ENCODE data around the gene LRRK2. TPM values are rescaled to one million over a fixed set of nuclear protein-coding genes. Genes with fewer than 3 reads are reported as not detected.
"Not testable (repeated sequence)": the region's sequence is repeated elsewhere in the genome, so short reads cannot be mapped to it uniquely, and the experiment has no call there.

Gene LRRK2
- total RNA-seq, 2 donors from 2014 or later, result 1.2 to 1.9 TPM

- Mint-ChIP-seq H3K9me3 (no peaks in the 10 kb centered on the region), H3K27ac (no peak overlapping the region), H3K36me3 (ENCODE audit: low read depth) (no peaks in the 10 kb centered on the region), H3K4me3 (no peak overlapping the region), H3K27me3 (ENCODE audit: insufficient read depth) (no peaks in the 10 kb centered on the region), H3K4me1 (no peaks in the 10 kb centered on the region)
- DNase-seq, result no peak
- Histone ChIP-seq H3K27ac (ENCODE audit: low read depth, low read length) (no peak overlapping the region), H3K9ac (ENCODE audit: extremely low read depth, low read length, poor library complexity, severe bottlenecking) (no peak overlapping the region), H3K4me1 (ENCODE audit: control insufficient read depth, insufficient read depth, low read length) (no peaks in the 10 kb centered on the region), H3K27me3 (ENCODE audit: control insufficient read depth, insufficient read depth, low read length, poor library complexity, severe bottlenecking) (no peaks in the 10 kb centered on the region), H3K36me3 (ENCODE audit: control insufficient read depth, insufficient read depth, low read length) (no peaks in the 10 kb centered on the region), H3K4me3 (ENCODE audit: low read length) (no peak overlapping the region), H3K9me3 (ENCODE audit: control insufficient read depth, low read length) (no peaks in the 10 kb centered on the region)
- TF ChIP-seq, protein P1, sequence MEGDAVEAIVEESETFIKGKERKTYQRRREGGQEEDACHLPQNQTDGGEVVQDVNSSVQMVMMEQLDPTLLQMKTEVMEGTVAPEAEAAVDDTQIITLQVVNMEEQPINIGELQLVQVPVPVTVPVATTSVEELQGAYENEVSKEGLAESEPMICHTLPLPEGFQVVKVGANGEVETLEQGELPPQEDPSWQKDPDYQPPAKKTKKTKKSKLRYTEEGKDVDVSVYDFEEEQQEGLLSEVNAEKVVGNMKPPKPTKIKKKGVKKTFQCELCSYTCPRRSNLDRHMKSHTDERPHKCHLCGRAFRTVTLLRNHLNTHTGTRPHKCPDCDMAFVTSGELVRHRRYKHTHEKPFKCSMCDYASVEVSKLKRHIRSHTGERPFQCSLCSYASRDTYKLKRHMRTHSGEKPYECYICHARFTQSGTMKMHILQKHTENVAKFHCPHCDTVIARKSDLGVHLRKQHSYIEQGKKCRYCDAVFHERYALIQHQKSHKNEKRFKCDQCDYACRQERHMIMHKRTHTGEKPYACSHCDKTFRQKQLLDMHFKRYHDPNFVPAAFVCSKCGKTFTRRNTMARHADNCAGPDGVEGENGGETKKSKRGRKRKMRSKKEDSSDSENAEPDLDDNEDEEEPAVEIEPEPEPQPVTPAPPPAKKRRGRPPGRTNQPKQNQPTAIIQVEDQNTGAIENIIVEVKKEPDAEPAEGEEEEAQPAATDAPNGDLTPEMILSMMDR (conservative IDR thresholded peaks at IDR 0.05), result no peak
- WGBS, 2 experiments (ENCODE audit: insufficient coverage in 1 of 2, insufficient read length in 1 of 2), result 95% methylated on average over 4 of the region's 5 CpGs; no CpG with 5 or more reads in 1 of the 2 experiments
Observed at GRCh38 chr12:40376533-40377267, 151.9 kb downstream of the LRRK2 start.

GRCh38 chr12:40378691-40379090 is 153.9 kb downstream of the LRRK2 start:
- Mint-ChIP-seq H3K9me3 (no peaks in the 10 kb centered on the region), H3K36me3 (ENCODE audit: low read depth) (no peaks in the 10 kb centered on the region), H3K27me3 (ENCODE audit: insufficient read depth) (no peaks in the 10 kb centered on the region), H3K4me1 (no peaks in the 10 kb centered on the region), H3K4me3 (no peak overlapping the region), H3K27ac (no peak overlapping the region)
- 100% methylated on average over 1 of the region's 1 CpG; no CpG with 5 or more reads in 1 of the 2 experiments for WGBS, 2 experiments (ENCODE audit: insufficient coverage in 1 of 2, insufficient read length in 1 of 2)
- Histone ChIP-seq H3K4me1 (ENCODE audit: control insufficient read depth, insufficient read depth, low read length) (no peaks in the 10 kb centered on the region), H3K27me3 (ENCODE audit: control insufficient read depth, insufficient read depth, low read length, poor library complexity, severe bottlenecking) (no peaks in the 10 kb centered on the region), H3K27ac (ENCODE audit: low read depth, low read length) (no peak overlapping the region), H3K36me3 (ENCODE audit: control insufficient read depth, insufficient read depth, low read length) (no peaks in the 10 kb centered on the region), H3K9me3 (ENCODE audit: control insufficient read depth, low read length) (no peaks in the 10 kb centered on the region), H3K9ac (ENCODE audit: extremely low read depth, low read length, poor library complexity, severe bottlenecking) (no peak overlapping the region), H3K4me3 (ENCODE audit: low read length) (no peak overlapping the region)
- no peak for DNase-seq
- TF ChIP-seq, protein P1 (conservative IDR thresholded peaks at IDR 0.05), result no peak

GRCh38 chr12:40382217-40382616 is 157.4 kb downstream of the LRRK2 start:
- Mint-ChIP-seq H3K9me3 (no peaks in the 10 kb centered on the region), H3K27ac (no peak overlapping the region), H3K36me3 (ENCODE audit: low read depth) (no peaks in the 10 kb centered on the region), H3K4me1 (no peaks in the 10 kb centered on the region), H3K27me3 (ENCODE audit: insufficient read depth) (no peaks in the 10 kb centered on the region), H3K4me3 (no peak overlapping the region)
- no peaks in the 10 kb centered on the region for H3K27me3 ChIP-seq (ENCODE audit: control insufficient read depth, insufficient read depth, low read length, poor library complexity, severe bottlenecking)
- DNase-seq, result no peak
- peak overlapping the region; percentile 45 for H3K4me3 ChIP-seq (ENCODE audit: low read length)
- no peak overlapping the region for H3K27ac ChIP-seq (ENCODE audit: low read depth, low read length)
- H3K4me1 ChIP-seq (ENCODE audit: control insufficient read depth, insufficient read depth, low read length), result no peaks in the 10 kb centered on the region
- TF ChIP-seq, protein P1 (conservative IDR thresholded peaks at IDR 0.05), result no peak
- no peaks in the 10 kb centered on the region for H3K36me3 ChIP-seq (ENCODE audit: control insufficient read depth, insufficient read depth, low read length)
- no peaks in the 10 kb centered on the region for H3K9me3 ChIP-seq (ENCODE audit: control insufficient read depth, low read length)
- H3K9ac ChIP-seq (ENCODE audit: extremely low read depth, low read length, poor library complexity, severe bottlenecking), result no peak overlapping the region
- WGBS, 2 experiments (ENCODE audit: insufficient coverage in 1 of 2, insufficient read length in 1 of 2), result 59% methylated on average over 1 of the region's 1 CpG; no CpG with 5 or more reads in 1 of the 2 experiments

GRCh38 chr12:40387279-40387678 is 162.5 kb downstream of the LRRK2 start:
- H3K4me1 Mint-ChIP-seq; H3K9ac ChIP-seq (ENCODE audit: extremely low read depth, low read length, poor library complexity, severe bottlenecking); H3K9me3 ChIP-seq (ENCODE audit: control insufficient read depth, low read length); H3K4me1 ChIP-seq (ENCODE audit: control insufficient read depth, insufficient read depth, low read length); H3K27me3 ChIP-seq (ENCODE audit: control insufficient read depth, insufficient read depth, low read length, poor library complexity, severe bottlenecking); DNase-seq; H3K27ac Mint-ChIP-seq; H3K9me3 Mint-ChIP-seq; H3K4me3 Mint-ChIP-seq; H3K27me3 Mint-ChIP-seq (ENCODE audit: insufficient read depth); H3K36me3 Mint-ChIP-seq (ENCODE audit: low read depth); H3K27ac ChIP-seq (ENCODE audit: low read depth, low read length); H3K36me3 ChIP-seq (ENCODE audit: control insufficient read depth, insufficient read depth, low read length); H3K4me3 ChIP-seq (ENCODE audit: low read length): not testable (repeated sequence)
- WGBS, 2 experiments (ENCODE audit: insufficient coverage in 1 of 2, insufficient read length in 1 of 2), result 87 to 100% methylated on average over 2 of the region's 3 CpGs

Data from endodermal cell (in vitro differentiated cells).